PC-9 (cell line): ENCODE data around the gene GOLGA1. TPM values are rescaled to one million over a fixed set of nuclear protein-coding genes. Genes with fewer than 3 reads are reported as not detected.
"Not testable (repeated sequence)": the region's sequence is repeated elsewhere in the genome, so short reads cannot be mapped to it uniquely, and the experiment has no call there.

ENCODE experiments used
- BruUV-seq: library from RNA; stranded (reverse); fragments of 400-500 nt; replicated peaks from 2 replicates; lab custom pipeline; 2021; lab: Mats Ljungman, UMichigan
- CTCF ChIA-PET: fragments of 300-600 bp; sonication (Branson Sonifier 250); formaldehyde crosslinking; loops from one replicate; lab custom pipeline; 2022; ENCODE audit warnings: antibody characterized with exemption; lab: Charles Lee
- POLR2A ChIA-PET: fragments of 300-600 bp; sonication (Branson Sonifier 250); formaldehyde crosslinking; loops from one replicate; lab custom pipeline; 2022; ENCODE audit warnings: antibody characterized with exemption; ENCODE audit not compliant: unreplicated experiment; lab: Charles Lee
- DNase-seq, 2 experiments: peaks; one replicate each; pipeline versions ENCODE4 v3.0.0 to v3.0.0-alpha.2; 2015 to 2022; ENCODE audit warnings: mixed read lengths in 1 of 2
- H2AFZ ChIP-seq: fragments of 200-600 bp; sonication (generic); 2 replicates; pipeline ENCODE4 v1.8.1; 2017; ENCODE audit warnings: antibody characterized with exemption
- H3F3A ChIP-seq: fragments of 200-600 bp; sonication (generic); 2 replicates; pipeline ENCODE4 v1.8.1; 2017; ENCODE audit warnings: antibody characterized with exemption, mild to moderate bottlenecking, low read depth; ENCODE audit not compliant: insufficient read depth
- H3K27ac ChIP-seq: fragments of 200-600 bp; sonication (generic); 2 replicates; pipeline ENCODE4 v1.6.1; 2016; ENCODE audit warnings: mixed run types
- H3K27me3 ChIP-seq: fragments of 200-600 bp; sonication (generic); 2 replicates; pipeline ENCODE4 v1.6.1; 2016; ENCODE audit warnings: low read depth, mixed run types; ENCODE audit not compliant: insufficient read depth
- H3K36me3 ChIP-seq: fragments of 200-600 bp; sonication (generic); 2 replicates; pipeline ENCODE4 v1.6.1; 2016; ENCODE audit warnings: low read depth, mixed run types
- H3K4me1 ChIP-seq: fragments of 200-600 bp; sonication (generic); replicated peaks from 2 replicates; pipeline ENCODE4 v1.6.1; 2016; ENCODE audit warnings: mixed run types; ENCODE audit not compliant: insufficient read depth
- H3K4me2 ChIP-seq: fragments of 200-600 bp; sonication (generic); 2 replicates; pipeline ENCODE4 v1.6.1; 2017; ENCODE audit warnings: mixed run types
- H3K4me3 ChIP-seq: fragments of 200-600 bp; sonication (generic); 2 replicates; pipeline ENCODE4 v1.6.1; 2016; ENCODE audit warnings: mixed run types
- H3K79me2 ChIP-seq: fragments of 200-600 bp; sonication (generic); 2 replicates; pipeline ENCODE4 v1.6.1; 2017; ENCODE audit warnings: low read depth, mixed run types
- H3K9me2 ChIP-seq: fragments of 200-600 bp; sonication (generic); 2 replicates; pipeline ENCODE4 v1.8.1; 2017; ENCODE audit warnings: mild to moderate bottlenecking; ENCODE audit not compliant: insufficient read depth
- H3K9me3 ChIP-seq: fragments of 200-600 bp; sonication (generic); 2 replicates; pipeline ENCODE4 v1.8.1; 2016; ENCODE audit warnings: low read depth; ENCODE audit not compliant: insufficient read depth
- H4K20me1 ChIP-seq: fragments of 200-600 bp; sonication (generic); 2 replicates; pipeline ENCODE4 v1.8.1; 2017; ENCODE audit not compliant: insufficient read depth
- EZH2 ChIP-seq: fragments of 200-600 bp; sonication (generic); IDR thresholded peaks from 2 replicates; pipeline ENCODE4 v1.8.0; 2017; ENCODE audit warnings: antibody characterized with exemption, low read depth
- intact Hi-C: fragments of 100-400 bp; cut with micrococcal nuclease; formaldehyde crosslinking; loops from one replicate; pipeline ENCODE4 v1.10.0; 2022; ENCODE audit not compliant: unreplicated experiment
- total RNA-seq: library from RNA; stranded (reverse); gene quantifications from 2 replicates; pipeline ENCODE4 v1.2.3, GENCODE V29; 2021
- TF ChIP-seq, protein P1 (sequence below): fragments of 200-600 bp; sonication (generic); conservative IDR thresholded peaks from 2 replicates; pipeline ENCODE4 v1.6.1; 2017; ENCODE audit warnings: mixed run types, antibody characterized with exemption, mild to moderate bottlenecking, moderate library complexity

Gene GOLGA1
- total RNA-seq, 1 experiment from 2014 or later: 23.0 TPM

- no peak for TF ChIP-seq EZH2
- TF ChIP-seq, protein P1, sequence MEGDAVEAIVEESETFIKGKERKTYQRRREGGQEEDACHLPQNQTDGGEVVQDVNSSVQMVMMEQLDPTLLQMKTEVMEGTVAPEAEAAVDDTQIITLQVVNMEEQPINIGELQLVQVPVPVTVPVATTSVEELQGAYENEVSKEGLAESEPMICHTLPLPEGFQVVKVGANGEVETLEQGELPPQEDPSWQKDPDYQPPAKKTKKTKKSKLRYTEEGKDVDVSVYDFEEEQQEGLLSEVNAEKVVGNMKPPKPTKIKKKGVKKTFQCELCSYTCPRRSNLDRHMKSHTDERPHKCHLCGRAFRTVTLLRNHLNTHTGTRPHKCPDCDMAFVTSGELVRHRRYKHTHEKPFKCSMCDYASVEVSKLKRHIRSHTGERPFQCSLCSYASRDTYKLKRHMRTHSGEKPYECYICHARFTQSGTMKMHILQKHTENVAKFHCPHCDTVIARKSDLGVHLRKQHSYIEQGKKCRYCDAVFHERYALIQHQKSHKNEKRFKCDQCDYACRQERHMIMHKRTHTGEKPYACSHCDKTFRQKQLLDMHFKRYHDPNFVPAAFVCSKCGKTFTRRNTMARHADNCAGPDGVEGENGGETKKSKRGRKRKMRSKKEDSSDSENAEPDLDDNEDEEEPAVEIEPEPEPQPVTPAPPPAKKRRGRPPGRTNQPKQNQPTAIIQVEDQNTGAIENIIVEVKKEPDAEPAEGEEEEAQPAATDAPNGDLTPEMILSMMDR: no peak
- H3K36me3 ChIP-seq: peaks cover 27% of the 10 kb centered on the region
- no peak overlapping the region for H3K4me2 ChIP-seq
- H3K9me2 ChIP-seq: no peaks in the 10 kb centered on the region
- intact Hi-C loops: no loop called here
- no TSS peak for BruUV-seq
- H3K9me3 ChIP-seq: no peaks in the 10 kb centered on the region
- no peak overlapping the region for H3K27ac ChIP-seq
- no peak overlapping the region for H3K4me3 ChIP-seq
- no peaks in the 10 kb centered on the region for H4K20me1 ChIP-seq
- CTCF ChIA-PET: interaction anchor here (0.5 kb wide), 1 partner anchor 67 kb away, joined by 10 read pairs; no protein-coding TSS in a partner anchor
- POLR2A ChIA-PET: no interaction called here
- no peak for DNase-seq
- no peaks in the 10 kb centered on the region for H3K27me3 ChIP-seq
- no peaks in the 10 kb centered on the region for H3K79me2 ChIP-seq
- no peaks in the 10 kb centered on the region for H3F3A ChIP-seq
- H2AFZ ChIP-seq: no peak overlapping the region
- H3K4me1 ChIP-seq: no peaks in the 10 kb centered on the region
These were observed 11.4 kb downstream of the GOLGA1 start for GRCh38 chr9:124929464-124929863.

GRCh38 chr9:124928116-124928515 is 12.8 kb downstream of the GOLGA1 start:
- Histone ChIP-seq H3K27me3 (no peaks in the 10 kb centered on the region), H3K27ac (no peak overlapping the region), H3K4me3 (no peak overlapping the region), H4K20me1 (no peaks in the 10 kb centered on the region), H2AFZ (no peak overlapping the region), H3K36me3 (peaks cover 27% of the 10 kb centered on the region), H3K9me3 (no peaks in the 10 kb centered on the region), H3K9me2 (no peaks in the 10 kb centered on the region), H3K79me2 (no peaks in the 10 kb centered on the region), H3K4me1 (no peaks in the 10 kb centered on the region), H3K4me2 (no peak overlapping the region), H3F3A (no peaks in the 10 kb centered on the region; the same call in 1 of the 2 replicates)
- no peak for DNase-seq
- CTCF ChIA-PET: no interaction called here
- intact Hi-C loops: no loop called here
- TF ChIP-seq, protein P1: no peak
- no peak for TF ChIP-seq EZH2
- BruUV-seq: no TSS peak
- POLR2A ChIA-PET: no interaction called here

GRCh38 chr9:124920394-124920793 is 20.5 kb downstream of the GOLGA1 start:
- H3K79me2 ChIP-seq, H3K9me3 ChIP-seq, H3F3A ChIP-seq, H3K27ac ChIP-seq, H2AFZ ChIP-seq, CTCF ChIA-PET, H3K9me2 ChIP-seq, H3K36me3 ChIP-seq, intact Hi-C loops, BruUV-seq, H3K4me1 ChIP-seq, H3K4me3 ChIP-seq, H3K4me2 ChIP-seq, H3K27me3 ChIP-seq, H4K20me1 ChIP-seq, DNase-seq, POLR2A ChIA-PET: not testable (repeated sequence)

DNA sequence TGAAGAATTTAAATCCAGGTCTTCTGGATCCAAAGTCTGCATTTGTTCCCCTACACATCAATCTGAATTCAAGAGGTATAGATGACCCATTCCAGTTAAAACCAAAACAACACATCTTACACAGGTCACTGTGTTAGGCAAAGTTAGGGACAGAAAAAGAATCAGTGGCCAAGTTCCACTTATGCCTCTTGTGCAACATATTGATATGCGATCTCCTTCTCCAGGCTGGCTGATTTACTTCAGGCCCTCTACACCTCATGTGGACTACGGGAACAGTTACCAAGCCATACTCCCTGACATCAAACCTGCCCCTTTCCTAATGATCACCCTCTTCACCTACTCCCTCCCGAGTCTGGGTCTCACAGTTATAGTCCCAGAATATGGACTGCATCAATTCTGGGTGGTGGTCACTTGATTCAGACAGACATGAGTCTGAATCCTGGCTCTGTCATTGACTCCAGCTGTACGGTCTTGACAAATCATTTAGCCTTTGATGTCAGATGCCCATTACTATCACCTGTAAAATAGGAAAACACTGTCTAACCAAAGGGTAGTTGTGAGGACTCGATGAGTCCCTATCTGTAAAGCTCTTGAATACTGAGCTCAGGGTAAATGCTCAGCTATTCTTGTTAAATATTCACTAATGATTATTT is 26.0 kb downstream of the GOLGA1 start:
- Histone ChIP-seq H3K27me3 (no peaks in the 10 kb centered on the region), H3K9me3 (no peaks in the 10 kb centered on the region), H2AFZ (no peak overlapping the region), H3K4me3 (no peak overlapping the region), H4K20me1 (no peaks in the 10 kb centered on the region), H3K27ac (no peak overlapping the region), H3K9me2 (no peaks in the 10 kb centered on the region), H3F3A (0 out of 2 replicates have a peak, but pooled peaks cover 4% of the 10 kb centered on the region), H3K4me2 (no peak overlapping the region), H3K79me2 (no peaks in the 10 kb centered on the region), H3K36me3 (peaks cover 3% of the 10 kb centered on the region; the same call in 1 of the 2 replicates), H3K4me1 (no peaks in the 10 kb centered on the region)
- CTCF ChIA-PET: no interaction called here
- intact Hi-C loops: no loop called here
- DNase-seq: no peak
- POLR2A ChIA-PET: no interaction called here
- TF ChIP-seq, protein P1: no peak
- TF ChIP-seq EZH2: no peak
- no TSS peak for BruUV-seq
